Erythroblast (primary cell): Measurements from ENCODE around the gene TENM4.

Experiments used
- GATA1 ChIP-seq: IDR thresholded peaks from 2 replicates; pipeline ENCODE4 v1.6.1; 2011; ENCODE audit warnings: low read depth, mild to moderate bottlenecking, control low read depth, low read length, moderate library complexity
- POLR2A ChIP-seq: IDR thresholded peaks from 2 replicates; pipeline ENCODE4 v1.6.1; 2011; ENCODE audit warnings: mild to moderate bottlenecking, low read length

DNA sequence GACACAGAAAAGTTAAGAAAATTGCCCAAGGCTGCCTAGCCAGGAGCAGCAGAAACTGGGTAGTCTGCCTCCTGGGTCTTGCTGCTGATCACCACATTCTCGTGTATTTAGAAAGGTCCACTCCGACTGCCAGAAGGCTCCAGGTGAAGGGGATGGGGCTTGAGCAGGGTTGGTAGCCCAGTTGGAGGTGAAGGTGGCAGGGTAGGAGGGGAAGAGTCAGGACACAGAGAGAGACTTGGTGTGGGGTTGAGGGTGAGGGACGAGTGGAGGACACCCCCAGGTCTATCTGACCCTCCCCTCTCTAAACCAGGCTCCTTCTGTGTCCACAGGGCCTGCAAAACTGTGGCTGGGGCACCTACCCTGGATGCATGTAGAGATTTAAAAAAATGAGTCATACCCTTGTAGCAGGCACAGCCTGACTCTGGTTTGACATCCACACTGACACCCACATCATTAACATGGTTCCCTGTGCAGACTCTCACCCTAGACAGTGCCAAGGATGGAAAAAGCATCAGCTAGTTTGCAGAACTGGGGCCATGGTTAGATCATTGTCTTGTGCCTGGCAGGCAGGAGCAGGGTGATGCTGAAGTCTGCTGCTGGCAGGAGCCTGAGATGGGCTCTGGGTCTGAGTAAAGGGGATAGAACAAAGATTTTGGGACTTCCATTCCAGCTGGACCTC is 273.2 kb downstream of the TENM4 start:
- TF ChIP-seq POLR2A (no peak), GATA1 (no peak)
